Raji (cell line): ENCODE results near the gene OR10K1.

Source experiments
- POLR2A ChIP-seq: IDR thresholded peaks from 2 replicates; pipeline ENCODE4 v1.6.1; 2011; ENCODE audit warnings: low read depth, low read length, control low read depth; ENCODE audit not compliant: insufficient read depth

OR10K1 gene

GRCh38 chr1:158506369-158506987 lies 44.8 kb downstream of the OR10K1 start:
- no peak for TF ChIP-seq POLR2A

- no peak for TF ChIP-seq POLR2A
Measured at GRCh38 chr1:158507511-158507910, 45.9 kb downstream of the OR10K1 start.

- no peak for TF ChIP-seq POLR2A
Measured at GRCh38 chr1:158509471-158510156, 48.0 kb downstream of the OR10K1 start.

- no peak for TF ChIP-seq POLR2A
Measured at GRCh38 chr1:158516966-158517365, 55.3 kb downstream of the OR10K1 start.
